Lower leg skin (tissue), 3 donors: Measurements from ENCODE around the gene PCMT1.

ENCODE experiments used
- POLR2A ChIP-seq, 2 donors: fragments of 450-650 bp; IDR thresholded peaks; one replicate each; pipeline ENCODE4 v1.6.1; 2016 to 2017; ENCODE audit warnings: antibody characterized with exemption in 2 of 2, mild to moderate bottlenecking in 1 of 2, moderate library complexity in 1 of 2
- TF ChIP-seq, protein P1 (sequence below), 3 donors: fragments of 450-650 bp; IDR thresholded peaks; one replicate each; pipeline ENCODE4 v1.5.1; 2016; ENCODE audit warnings: antibody characterized with exemption in 3 of 3, mild to moderate bottlenecking in 3 of 3, moderate library complexity in 2 of 3

DNA sequence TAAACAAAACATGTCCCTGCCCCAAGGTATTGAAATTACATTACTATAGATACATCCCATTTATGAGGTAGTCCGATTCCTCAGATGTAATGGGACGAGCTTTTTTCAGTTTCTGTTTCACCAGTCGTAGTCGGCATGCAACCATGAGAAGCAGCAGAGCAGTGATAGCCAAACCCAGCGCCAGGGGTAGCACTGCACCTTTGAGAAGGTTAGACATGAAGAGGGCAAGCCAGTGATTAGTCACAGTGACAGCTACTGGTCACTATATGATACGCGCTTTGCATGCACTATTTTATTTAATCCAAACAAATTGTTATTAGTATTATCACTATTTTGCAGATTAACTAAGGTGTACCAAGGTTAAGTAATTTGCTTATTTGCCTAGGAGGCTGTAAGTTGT, 71.0 kb downstream of the PCMT1 start:
- no peak for TF ChIP-seq POLR2A (IDR thresholded peaks at IDR 0.05)
- TF ChIP-seq, protein P1, sequence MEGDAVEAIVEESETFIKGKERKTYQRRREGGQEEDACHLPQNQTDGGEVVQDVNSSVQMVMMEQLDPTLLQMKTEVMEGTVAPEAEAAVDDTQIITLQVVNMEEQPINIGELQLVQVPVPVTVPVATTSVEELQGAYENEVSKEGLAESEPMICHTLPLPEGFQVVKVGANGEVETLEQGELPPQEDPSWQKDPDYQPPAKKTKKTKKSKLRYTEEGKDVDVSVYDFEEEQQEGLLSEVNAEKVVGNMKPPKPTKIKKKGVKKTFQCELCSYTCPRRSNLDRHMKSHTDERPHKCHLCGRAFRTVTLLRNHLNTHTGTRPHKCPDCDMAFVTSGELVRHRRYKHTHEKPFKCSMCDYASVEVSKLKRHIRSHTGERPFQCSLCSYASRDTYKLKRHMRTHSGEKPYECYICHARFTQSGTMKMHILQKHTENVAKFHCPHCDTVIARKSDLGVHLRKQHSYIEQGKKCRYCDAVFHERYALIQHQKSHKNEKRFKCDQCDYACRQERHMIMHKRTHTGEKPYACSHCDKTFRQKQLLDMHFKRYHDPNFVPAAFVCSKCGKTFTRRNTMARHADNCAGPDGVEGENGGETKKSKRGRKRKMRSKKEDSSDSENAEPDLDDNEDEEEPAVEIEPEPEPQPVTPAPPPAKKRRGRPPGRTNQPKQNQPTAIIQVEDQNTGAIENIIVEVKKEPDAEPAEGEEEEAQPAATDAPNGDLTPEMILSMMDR (IDR thresholded peaks at IDR 0.05) = no peak
